Stimulated activated CD4-positive, alpha-beta T cell treated with anti-CD3 and anti-CD28 coated beads, Interleukin-15, amount 100 ng/mL, for 48 hours (primary cell): ENCODE results near the gene KLHL3.

ENCODE experiments used
- DNase-seq, 2 donors: peaks; one replicate each; pipeline ENCODE4 v3.0.0-alpha.2; 2020; ENCODE audit warnings: low read depth in 2 of 2

The KLHL3 gene

DNA sequence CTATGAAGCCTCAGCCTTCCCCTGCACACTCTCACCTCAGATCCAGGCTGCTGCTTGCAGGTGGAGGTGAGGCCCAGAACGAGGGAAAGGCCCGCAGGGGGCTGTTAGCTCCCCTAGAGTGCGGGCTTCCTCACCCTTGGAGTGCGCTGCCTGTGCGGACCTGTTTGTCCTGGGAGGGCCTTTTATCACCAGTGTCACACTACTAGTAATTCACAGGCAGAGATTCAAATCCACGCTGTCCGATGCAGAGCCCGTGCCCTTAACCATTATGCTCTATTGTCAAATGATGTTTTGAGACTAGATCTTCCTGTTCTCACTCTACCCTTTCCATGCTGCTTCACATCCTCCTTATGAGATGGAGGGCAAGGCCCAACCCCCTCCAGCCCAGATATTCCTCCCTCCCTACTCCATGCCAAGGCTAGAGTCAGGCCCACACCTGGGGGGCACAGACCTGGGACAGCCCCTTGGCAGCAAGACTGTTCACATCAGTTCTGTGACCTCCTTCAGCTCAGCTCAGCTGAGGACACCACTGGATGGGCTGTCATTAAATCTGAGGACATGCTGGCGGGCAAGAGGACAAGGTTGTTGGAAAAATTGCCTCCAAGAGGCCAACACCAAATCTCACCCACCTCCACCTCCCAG is 124.0 kb downstream of the KLHL3 start:
- no peak for DNase-seq

GRCh38 chr5:137611011-137611580 is 124.8 kb downstream of the KLHL3 start:
- no peak for DNase-seq

DNA sequence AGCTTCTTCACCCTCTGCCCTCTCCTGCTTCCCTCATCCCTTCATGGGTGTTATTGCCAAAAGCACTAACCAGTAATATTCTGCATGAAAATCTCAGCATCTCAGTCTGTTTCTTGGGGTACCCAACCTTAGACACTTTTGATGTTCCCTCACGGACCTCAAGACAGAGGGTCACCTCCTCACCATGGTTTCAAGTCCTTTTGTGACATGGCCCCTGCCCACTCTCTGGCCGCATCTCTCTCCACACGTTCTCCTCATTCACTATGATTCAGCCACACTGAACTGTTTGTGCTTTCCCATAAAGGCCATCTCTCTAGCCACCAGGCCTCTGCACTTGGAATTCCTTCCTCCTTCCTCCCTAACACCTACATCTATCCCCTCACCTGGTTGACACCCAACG is 125.3 kb downstream of the KLHL3 start:
- no peak for DNase-seq

GRCh38 chr5:137609127-137609526 is 126.8 kb downstream of the KLHL3 start:
- DNase-seq: no peak

GRCh38 chr5:137607771-137608170 is 128.1 kb downstream of the KLHL3 start:
- DNase-seq: no peak

DNA sequence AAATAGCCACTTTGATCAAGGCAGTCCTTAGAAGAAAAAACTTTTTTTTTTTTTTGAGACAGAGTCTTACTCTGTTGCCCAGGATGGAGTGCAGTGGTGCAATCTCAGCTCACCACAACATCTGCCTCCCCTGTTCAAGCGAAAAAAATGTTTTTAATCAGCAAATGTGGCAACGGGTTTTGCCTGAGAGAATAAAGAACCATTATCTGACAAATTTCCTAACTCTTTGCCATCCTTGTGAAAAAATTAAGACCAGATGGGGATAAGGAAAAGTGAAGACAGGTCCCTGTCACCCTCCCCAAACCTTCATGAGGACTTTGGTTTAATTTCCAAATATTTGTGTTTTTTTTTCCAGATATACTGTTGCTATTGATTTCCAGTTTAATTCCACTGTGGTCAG is 129.5 kb downstream of the KLHL3 start:
- DNase-seq: no peak

- no peak for DNase-seq
Measured at GRCh38 chr5:137605411-137605810, 130.5 kb downstream of the KLHL3 start.

GRCh38 chr5:137604348-137605095 is 131.4 kb downstream of the KLHL3 start:
- no peak for DNase-seq

- DNase-seq: no peak
Measured at GRCh38 chr5:137603891-137604290, 132.0 kb downstream of the KLHL3 start.

DNA sequence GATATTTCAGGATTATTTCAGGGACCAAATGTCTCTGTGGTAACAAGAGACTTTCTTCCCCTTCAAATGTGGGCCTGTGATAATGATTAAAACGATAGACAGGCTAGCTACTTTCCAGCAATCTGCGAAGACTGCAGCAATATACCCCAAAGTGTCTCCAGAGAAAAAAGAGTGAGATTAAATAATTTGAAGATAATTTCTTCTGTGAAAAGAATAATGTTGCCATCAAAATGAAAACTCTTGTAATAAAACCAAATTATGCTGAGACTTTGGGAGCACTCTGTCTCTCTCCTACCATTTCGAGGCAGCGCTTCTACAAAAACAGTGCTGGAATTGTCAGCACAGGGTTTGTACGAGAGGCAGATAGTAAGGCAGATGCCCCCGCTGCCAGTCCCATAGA is 132.5 kb downstream of the KLHL3 start:
- no peak for DNase-seq

DNA sequence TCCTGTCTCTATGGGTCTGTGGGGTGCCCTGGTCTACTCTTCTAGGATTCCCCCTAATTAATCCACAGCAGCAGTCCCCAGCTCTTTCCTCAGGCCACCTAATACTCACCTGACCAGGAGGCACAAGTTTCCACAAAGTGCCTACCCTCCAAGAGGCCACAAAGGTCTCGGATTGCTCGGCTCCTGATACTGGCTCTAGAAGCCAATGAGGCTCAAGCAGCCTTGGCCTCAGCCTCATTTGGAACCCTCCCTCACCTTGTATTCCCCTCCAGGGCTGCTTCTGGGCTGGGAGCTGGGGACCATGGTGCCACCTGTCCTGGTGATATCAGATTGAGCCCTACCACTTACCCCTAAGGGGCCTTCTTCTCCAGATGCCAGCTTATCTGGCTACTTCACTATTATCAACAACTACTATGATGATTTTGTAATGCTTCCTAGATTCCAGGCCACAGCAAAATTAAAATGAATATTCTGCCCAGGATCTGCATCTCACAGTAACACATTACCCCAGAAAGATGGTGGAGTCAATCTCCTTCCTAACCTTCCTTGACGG is 133.1 kb downstream of the KLHL3 start:
- no peak for DNase-seq

GRCh38 chr5:137600721-137601360 is 135.0 kb downstream of the KLHL3 start:
- DNase-seq: no peak

GRCh38 chr5:137599457-137599856 is 136.4 kb downstream of the KLHL3 start:
- no peak for DNase-seq

GRCh38 chr5:137598399-137598798 is 137.5 kb downstream of the KLHL3 start:
- DNase-seq: no peak

DNA sequence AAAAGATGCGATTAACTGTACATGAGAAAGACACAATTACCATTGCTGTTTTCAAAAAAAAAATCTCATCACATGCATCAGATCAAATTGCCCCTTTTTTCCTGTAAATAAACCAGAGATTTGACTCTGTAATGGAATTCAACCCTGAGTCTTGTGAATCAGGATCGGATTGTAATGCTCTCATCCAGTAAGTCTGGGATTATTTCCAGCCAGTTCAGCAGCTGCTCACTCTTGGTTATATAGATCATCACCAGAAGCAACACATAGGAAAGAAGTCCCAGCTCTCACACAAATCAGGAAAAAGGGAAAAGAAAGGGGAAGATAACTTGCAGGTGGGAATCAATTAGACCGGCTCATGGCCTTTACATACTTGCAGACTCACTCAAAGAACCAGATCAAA is 138.9 kb downstream of the KLHL3 start:
- DNase-seq: no peak

- DNase-seq: no peak
Measured at GRCh38 chr5:137595396-137596079, 140.4 kb downstream of the KLHL3 start.

DNA sequence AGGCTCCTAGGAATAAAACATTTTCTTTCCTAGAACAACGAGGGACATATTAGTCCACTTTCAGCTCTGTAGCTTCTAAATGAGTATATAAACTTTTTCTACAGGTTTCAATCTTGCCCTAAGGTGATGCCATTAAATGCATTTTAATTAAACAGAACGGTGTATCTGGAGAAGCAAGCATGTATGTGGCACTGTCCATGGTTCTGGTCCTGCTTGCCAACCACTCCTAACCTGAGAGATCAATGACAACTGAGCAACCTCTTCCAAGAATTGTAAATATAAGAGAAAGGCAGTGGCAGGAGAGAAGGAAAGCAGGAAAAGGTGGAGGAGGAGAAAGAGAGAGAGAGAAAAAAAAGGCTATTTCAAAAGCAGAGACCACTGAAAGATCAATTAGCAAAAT is 141.2 kb downstream of the KLHL3 start:
- no peak for DNase-seq

- DNase-seq: no peak
Measured at GRCh38 chr5:137592317-137592716, 143.6 kb downstream of the KLHL3 start.

GRCh38 chr5:137589185-137589584 is 146.7 kb downstream of the KLHL3 start:
- no peak for DNase-seq

GRCh38 chr5:137587919-137588318 is 148.0 kb downstream of the KLHL3 start:
- no peak for DNase-seq

DNA sequence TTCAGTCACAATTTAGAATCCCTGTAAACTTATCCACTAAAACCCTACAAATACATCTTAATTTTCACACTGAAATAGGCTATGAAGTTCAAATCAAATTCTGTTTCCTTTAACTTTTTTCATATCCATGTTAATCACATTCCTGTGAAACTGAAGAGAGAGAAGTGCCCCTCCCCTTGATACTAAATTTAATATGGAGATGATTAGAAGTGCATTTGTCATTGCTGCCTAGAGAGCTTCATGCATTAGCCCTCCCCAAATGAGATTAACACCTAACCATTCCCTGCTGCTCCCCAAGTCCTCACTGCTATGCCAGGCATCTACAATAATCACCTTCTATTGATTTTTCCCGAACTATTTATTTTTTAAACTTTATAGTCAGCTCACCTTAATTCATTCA is 151.6 kb downstream of the KLHL3 start:
- DNase-seq: no peak

GRCh38 chr5:137583129-137583528 is 152.8 kb downstream of the KLHL3 start:
- DNase-seq: no peak
